KBM-7 (cell line): ENCODE data around the gene CYP4A11.
"Not testable (repeated sequence)": the region's sequence is repeated elsewhere in the genome, so short reads cannot be mapped to it uniquely, and the experiment has no call there.

Source experiments
- DNase-seq: peaks from one replicate; pipeline ENCODE4 v3.0.0-alpha.2; 2015
- in situ Hi-C: fragments of 300-500 bp; cut with MboI; formaldehyde crosslinking; loops from 2 replicates; pipeline ENCODE4 v1.14.3; 2020; ENCODE audit warnings: low sequenced_read_pairs, low pct_unique_long_range_greater_than_20kb, mixed read lengths

The CYP4A11 gene

GRCh38 chr1:46931151-46931550 lies 10.1 kb downstream of the CYP4A11 start:
- DNase-seq, result no peak
- in situ Hi-C loops, result no loop called here

- in situ Hi-C loops, result no loop called here
- DNase-seq, result no peak
Measured at GRCh38 chr1:46927249-46927835, 13.9 kb downstream of the CYP4A11 start.

GRCh38 chr1:46910790-46911189 lies 30.5 kb downstream of the CYP4A11 start:
- in situ Hi-C loops, result no loop called here
- no peak for DNase-seq

- DNase-seq, result no peak
Measured at GRCh38 chr1:46903481-46903880, 37.8 kb downstream of the CYP4A11 start.

GRCh38 chr1:46900401-46900800 lies 40.9 kb downstream of the CYP4A11 start:
- in situ Hi-C loops, result no loop called here
- DNase-seq, result no peak

More at GRCh38 chr1:46903481-46903880, 37.8 kb downstream of the CYP4A11 start:
- in situ Hi-C loops, result no loop called here

- DNase-seq, in situ Hi-C loops: not testable (repeated sequence)
Measured at GRCh38 chr1:46881656-46882055, 59.6 kb downstream of the CYP4A11 start.
